HepG2 (cell line): ENCODE data around the gene ABCB9. TPM values are rescaled to one million over a fixed set of nuclear protein-coding genes. Genes with fewer than 3 reads are reported as not detected.
A peak's percentile ranks its signal among the peaks of the same experiment; 100 is the strongest.

Source experiments
- HNRNPH1 ChIP-seq: fragments of 200-400 bp; formaldehyde crosslinking; optimal IDR thresholded peaks from 2 replicates; pipeline ENCODE3; 2017; ENCODE audit warnings: mild to moderate bottlenecking, low read depth, low read length
- HOXD1 ChIP-seq: sonication (generic); formaldehyde crosslinking; IDR thresholded peaks from 2 replicates; pipeline ENCODE4 v1.5.0; 2020; ENCODE audit warnings: missing genetic modification reagents
- NCOR1 ChIP-seq: fragments of 200-600 bp; sonication (generic); IDR thresholded peaks from 2 replicates; pipeline ENCODE4 v1.7.0; 2017; ENCODE audit warnings: antibody characterized with exemption, low read length, borderline replicate concordance
- NONO ChIP-seq, 2 experiments: fragments of 450-650 bp in 1 of 2; sonication (generic) in 1 of 2; formaldehyde crosslinking in 1 of 2; IDR thresholded peaks in 1 of 2; conservative IDR thresholded peaks in 1 of 2; 2 replicates each; pipeline versions ENCODE4 v1.6.1 to v1.8.0; 2017 to 2022; ENCODE audit warnings: mild to moderate bottlenecking in 1 of 2, missing genetic modification reagents in 1 of 2, moderate library complexity in 1 of 2
- PPARG ChIP-seq: conservative IDR thresholded peaks from 2 replicates; pipeline ENCODE4 v1.6.1; 2016; ENCODE audit warnings: missing biosample characterization, missing genetic modification reagents
- THAP9 ChIP-seq: sonication (generic); formaldehyde crosslinking; IDR thresholded peaks from 2 replicates; pipeline ENCODE4; 2020; ENCODE audit warnings: missing genetic modification reagents, mild to moderate bottlenecking, borderline replicate concordance
- ZBTB7A ChIP-seq: sonication (generic); formaldehyde crosslinking; IDR thresholded peaks from 2 replicates; pipeline ENCODE4 v1.8.0; 2022; ENCODE audit warnings: mild to moderate bottlenecking, missing genetic modification reagents
- ZFP90 ChIP-seq: sonication (generic); formaldehyde crosslinking; IDR thresholded peaks from 2 replicates; pipeline ENCODE4 v1.8.0; 2022; ENCODE audit warnings: missing genetic modification reagents, mild to moderate bottlenecking, inconsistent platforms, borderline replicate concordance
- ZNF275 ChIP-seq: sonication (generic); formaldehyde crosslinking; IDR thresholded peaks from 2 replicates; pipeline ENCODE4 v1.8.0; 2022; ENCODE audit warnings: missing genetic modification reagents, mild to moderate bottlenecking, inconsistent platforms, borderline replicate concordance
- ZNF383 ChIP-seq: sonication (generic); formaldehyde crosslinking; IDR thresholded peaks from 2 replicates; pipeline ENCODE4 v1.4.0; 2020; ENCODE audit warnings: missing genetic modification reagents, mild to moderate bottlenecking, borderline replicate concordance
- ZNF496 ChIP-seq: sonication (generic); formaldehyde crosslinking; IDR thresholded peaks from 2 replicates; pipeline ENCODE4 v1.8.1; 2023; ENCODE audit warnings: mild to moderate bottlenecking, moderate library complexity, missing genetic modification reagents; ENCODE audit not compliant: insufficient replicate concordance
- ZNF570 ChIP-seq: sonication (generic); formaldehyde crosslinking; IDR thresholded peaks from 2 replicates; pipeline ENCODE4 v1.4.0; 2020; ENCODE audit warnings: mild to moderate bottlenecking, missing genetic modification reagents, borderline replicate concordance
- ZNF605 ChIP-seq: sonication (generic); formaldehyde crosslinking; IDR thresholded peaks from 2 replicates; pipeline ENCODE4 v1.8.0; 2022; ENCODE audit warnings: mild to moderate bottlenecking, missing genetic modification reagents
- ZNF746 ChIP-seq: sonication (generic); formaldehyde crosslinking; IDR thresholded peaks from 2 replicates; pipeline ENCODE4 v1.8.0; 2022; ENCODE audit warnings: mild to moderate bottlenecking, missing genetic modification reagents
- ZNF775 ChIP-seq: sonication (generic); formaldehyde crosslinking; IDR thresholded peaks from 2 replicates; pipeline ENCODE4 v1.4.0; 2020; ENCODE audit warnings: missing genetic modification reagents, mild to moderate bottlenecking, moderate library complexity, borderline replicate concordance
- polyA plus RNA-seq, 8 experiments: library from polyadenylated mRNA; depleted of rRNA in 3 of 8; stranded (reverse) in 7 of 8; unstranded in 1 of 8; fragments of >200 nt; fragmentation: Illumina TruSeq in 4 of 8; extraction: Trizol in 4 of 8; gene quantifications; 2 replicates each; pipeline versions ENCODE4 v1.2.1 to v1.2.3, GENCODE V29; 2011 to 2016; ENCODE audit warnings: low read depth in 4 of 8, missing spikeins in 1 of 8, mixed read lengths in 1 of 8; ENCODE audit not compliant: insufficient read depth in 1 of 8
- total RNA-seq, 5 experiments: library from RNA; depleted of rRNA; stranded (reverse); fragments of >200 nt; fragmentation: Illumina TruSeq; extraction: Trizol; gene quantifications; 2 replicates each; pipeline ENCODE4 v1.2.3, GENCODE V29; 2016; ENCODE audit warnings: low read depth in 1 of 5
- TF ChIP-seq, protein P1 (sequence below): sonication (generic); formaldehyde crosslinking; IDR thresholded peaks from 2 replicates; pipeline ENCODE4 v1.4.0; 2020; ENCODE audit warnings: mild to moderate bottlenecking, missing genetic modification reagents
- TF ChIP-seq, protein P2 (sequence below): sonication (generic); formaldehyde crosslinking; IDR thresholded peaks from 2 replicates; pipeline ENCODE4 v1.4.0; 2020; ENCODE audit warnings: missing genetic modification reagents, low read depth, mild to moderate bottlenecking, borderline replicate concordance
- TF ChIP-seq, protein P3 (sequence below): IDR thresholded peaks from 2 replicates; pipeline ENCODE4 v1.6.1; 2016; ENCODE audit warnings: missing biosample characterization, missing genetic modification reagents, low read depth

The ABCB9 gene
- total and polyA plus RNA-seq, 2 of the 13 experiments (the other 11 are each of a cell fraction or from before 2014, with no cell fraction given), result 5.1 to 6.0 TPM

DNA sequence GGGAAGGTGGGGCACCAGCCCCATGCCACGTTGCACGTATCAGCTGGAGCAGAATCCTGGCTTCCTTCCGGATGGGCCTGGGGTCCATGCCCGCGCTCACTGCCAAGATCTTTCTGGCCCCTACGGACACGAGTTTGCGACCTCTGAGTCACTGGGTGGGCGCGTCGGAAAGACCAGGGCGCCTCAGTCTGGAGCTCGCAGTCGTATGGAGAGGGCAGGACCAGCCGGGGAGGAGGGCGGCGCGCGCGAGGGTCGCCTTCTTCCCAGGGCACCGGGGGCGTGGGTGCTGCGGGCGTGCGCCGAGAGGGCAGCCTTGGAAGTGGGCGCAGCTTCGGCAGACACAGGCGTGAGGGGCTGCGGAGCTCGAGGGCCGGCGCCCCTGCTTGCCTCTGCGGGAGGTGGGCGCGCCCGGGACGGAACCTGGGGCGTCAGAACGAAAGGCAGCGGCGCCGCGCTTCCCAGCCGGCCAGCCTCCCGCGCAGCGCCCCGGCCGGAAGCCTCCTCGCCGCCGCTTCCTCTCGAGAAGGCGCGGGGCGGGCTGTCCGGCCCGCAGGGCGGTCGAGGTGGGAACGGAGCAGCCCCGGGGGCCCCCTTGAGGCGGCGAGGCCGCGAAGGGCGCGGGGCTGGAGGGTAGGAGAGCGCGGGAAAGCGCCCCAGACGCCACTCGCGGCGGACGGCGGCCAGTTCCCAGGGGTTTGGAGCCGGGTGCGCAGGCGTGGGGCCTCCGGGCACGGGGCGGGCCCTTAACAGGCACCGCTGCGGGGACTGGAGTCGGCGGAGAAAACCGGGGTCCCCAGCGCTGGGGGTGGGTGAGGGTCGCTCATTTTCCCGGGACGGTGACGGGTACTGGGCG, 14.1 kb upstream of the ABCB9 start, which contains the start of gene ARL6IP4 (continued):
- TF ChIP-seq ZFP90 (CRISPR knock-in tag) (no peak; the same call in 1 of the 2 replicates), HNRNPH1 (no peak), PPARG (no peak), NCOR1 (no peak), ZNF605 (CRISPR knock-in tag) (peak; percentile 29; the same call in 1 of the 2 replicates), ZNF746 (CRISPR knock-in tag) (peak; percentile 49; the same call in 1 of the 2 replicates), ZNF275 (no peak), ZBTB7A (CRISPR knock-in tag) (peak; percentile 80; the same call in 1 of the 2 replicates), ZNF570 (no peak), THAP9 (CRISPR knock-in tag) (0 out of 2 replicates have a peak, but pooled peaks have one; percentile 6), ZNF383 (CRISPR knock-in tag) (no peak), NONO (IDR thresholded peaks at IDR 0.05) (no peak), NONO (CRISPR knock-in tag; conservative IDR thresholded peaks at IDR 0.05) (peak; percentile 90), HOXD1 (CRISPR knock-in tag) (0 out of 2 replicates have a peak, but pooled peaks have one; percentile 33), ZNF496 (CRISPR knock-in tag) (no peak), ZNF775 (CRISPR knock-in tag) (no peak)
- TF ChIP-seq, protein P1, sequence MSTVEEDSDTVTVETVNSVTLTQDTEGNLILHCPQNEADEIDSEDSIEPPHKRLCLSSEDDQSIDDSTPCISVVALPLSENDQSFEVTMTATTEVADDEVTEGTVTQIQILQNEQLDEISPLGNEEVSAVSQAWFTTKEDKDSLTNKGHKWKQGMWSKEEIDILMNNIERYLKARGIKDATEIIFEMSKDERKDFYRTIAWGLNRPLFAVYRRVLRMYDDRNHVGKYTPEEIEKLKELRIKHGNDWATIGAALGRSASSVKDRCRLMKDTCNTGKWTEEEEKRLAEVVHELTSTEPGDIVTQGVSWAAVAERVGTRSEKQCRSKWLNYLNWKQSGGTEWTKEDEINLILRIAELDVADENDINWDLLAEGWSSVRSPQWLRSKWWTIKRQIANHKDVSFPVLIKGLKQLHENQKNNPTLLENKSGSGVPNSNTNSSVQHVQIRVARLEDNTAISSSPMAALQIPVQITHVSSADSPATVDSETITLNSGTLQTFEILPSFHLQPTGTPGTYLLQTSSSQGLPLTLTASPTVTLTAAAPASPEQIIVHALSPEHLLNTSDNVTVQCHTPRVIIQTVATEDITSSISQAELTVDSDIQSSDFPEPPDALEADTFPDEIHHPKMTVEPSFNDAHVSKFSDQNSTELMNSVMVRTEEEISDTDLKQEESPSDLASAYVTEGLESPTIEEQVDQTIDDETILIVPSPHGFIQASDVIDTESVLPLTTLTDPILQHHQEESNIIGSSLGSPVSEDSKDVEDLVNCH (CRISPR knock-in tag), result no peak
- TF ChIP-seq, protein P2, sequence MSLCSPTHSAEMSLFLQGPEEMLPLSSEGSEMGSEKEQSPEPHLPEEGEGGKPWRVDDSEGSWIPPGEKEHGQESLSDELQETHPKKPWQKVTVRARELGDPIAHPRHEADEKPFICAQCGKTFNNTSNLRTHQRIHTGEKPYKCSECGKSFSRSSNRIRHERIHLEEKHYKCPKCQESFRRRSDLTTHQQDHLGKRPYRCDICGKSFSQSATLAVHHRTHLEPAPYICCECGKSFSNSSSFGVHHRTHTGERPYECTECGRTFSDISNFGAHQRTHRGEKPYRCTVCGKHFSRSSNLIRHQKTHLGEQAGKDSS (CRISPR knock-in tag), result peak; percentile 48; the same call in 1 of the 2 replicates
- TF ChIP-seq, protein P3, sequence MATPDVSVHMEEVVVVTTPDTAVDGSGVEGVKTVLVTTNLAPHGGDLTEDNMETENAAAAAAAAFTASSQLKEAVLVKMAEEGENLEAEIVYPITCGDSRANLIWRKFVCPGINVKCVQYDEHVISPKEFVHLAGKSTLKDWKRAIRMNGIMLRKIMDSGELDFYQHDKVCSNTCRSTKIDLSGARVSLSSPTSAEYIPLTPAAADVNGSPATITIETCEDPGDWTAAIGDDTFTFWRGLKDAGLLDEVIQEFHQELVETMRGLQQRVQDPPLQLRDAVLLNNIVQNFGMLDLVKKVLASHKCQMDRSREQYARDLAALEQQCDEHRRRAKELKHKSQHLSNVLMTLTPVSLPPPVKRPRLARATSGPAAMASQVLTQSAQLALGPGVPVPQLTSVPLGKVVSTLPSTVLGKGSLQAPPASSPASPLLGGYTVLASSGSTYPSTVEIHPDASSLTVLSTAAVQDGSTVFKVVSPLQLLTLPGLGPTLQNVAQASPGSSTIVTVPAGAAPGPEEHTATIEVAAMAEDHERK (CRISPR knock-in tag), result no peak
